ENCODE results near the gene KPTN.

Gene KPTN

DNA sequence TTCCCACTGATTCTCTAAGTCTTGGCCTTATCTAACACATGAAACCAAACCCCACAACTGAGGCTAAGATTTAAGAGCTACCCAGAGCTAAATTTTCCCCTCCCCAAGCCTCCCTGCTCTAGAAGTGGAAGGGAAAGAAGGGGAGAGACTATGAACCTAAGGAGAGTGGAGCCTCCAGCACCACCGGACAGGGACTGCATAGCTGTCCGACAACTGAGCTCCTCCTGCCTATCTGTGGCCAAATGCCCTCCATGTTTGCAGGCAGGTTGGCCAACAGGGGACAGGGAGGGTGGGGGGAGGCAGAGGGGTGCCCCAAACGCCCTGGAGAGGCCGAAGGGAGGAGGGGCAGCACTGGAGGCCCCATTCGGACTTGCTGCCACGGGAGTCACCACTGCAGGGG is 36.8 kb upstream of the KPTN start:
- TF ChIP-seq ZFX (IDR thresholded peaks at IDR 0.05; ENCODE audit: borderline replicate concordance), result no peak
- TF ChIP-seq, protein P1, sequence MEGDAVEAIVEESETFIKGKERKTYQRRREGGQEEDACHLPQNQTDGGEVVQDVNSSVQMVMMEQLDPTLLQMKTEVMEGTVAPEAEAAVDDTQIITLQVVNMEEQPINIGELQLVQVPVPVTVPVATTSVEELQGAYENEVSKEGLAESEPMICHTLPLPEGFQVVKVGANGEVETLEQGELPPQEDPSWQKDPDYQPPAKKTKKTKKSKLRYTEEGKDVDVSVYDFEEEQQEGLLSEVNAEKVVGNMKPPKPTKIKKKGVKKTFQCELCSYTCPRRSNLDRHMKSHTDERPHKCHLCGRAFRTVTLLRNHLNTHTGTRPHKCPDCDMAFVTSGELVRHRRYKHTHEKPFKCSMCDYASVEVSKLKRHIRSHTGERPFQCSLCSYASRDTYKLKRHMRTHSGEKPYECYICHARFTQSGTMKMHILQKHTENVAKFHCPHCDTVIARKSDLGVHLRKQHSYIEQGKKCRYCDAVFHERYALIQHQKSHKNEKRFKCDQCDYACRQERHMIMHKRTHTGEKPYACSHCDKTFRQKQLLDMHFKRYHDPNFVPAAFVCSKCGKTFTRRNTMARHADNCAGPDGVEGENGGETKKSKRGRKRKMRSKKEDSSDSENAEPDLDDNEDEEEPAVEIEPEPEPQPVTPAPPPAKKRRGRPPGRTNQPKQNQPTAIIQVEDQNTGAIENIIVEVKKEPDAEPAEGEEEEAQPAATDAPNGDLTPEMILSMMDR (IDR thresholded peaks at IDR 0.05), result no peak
- no peak overlapping the region for H3K27ac ChIP-seq

DNA sequence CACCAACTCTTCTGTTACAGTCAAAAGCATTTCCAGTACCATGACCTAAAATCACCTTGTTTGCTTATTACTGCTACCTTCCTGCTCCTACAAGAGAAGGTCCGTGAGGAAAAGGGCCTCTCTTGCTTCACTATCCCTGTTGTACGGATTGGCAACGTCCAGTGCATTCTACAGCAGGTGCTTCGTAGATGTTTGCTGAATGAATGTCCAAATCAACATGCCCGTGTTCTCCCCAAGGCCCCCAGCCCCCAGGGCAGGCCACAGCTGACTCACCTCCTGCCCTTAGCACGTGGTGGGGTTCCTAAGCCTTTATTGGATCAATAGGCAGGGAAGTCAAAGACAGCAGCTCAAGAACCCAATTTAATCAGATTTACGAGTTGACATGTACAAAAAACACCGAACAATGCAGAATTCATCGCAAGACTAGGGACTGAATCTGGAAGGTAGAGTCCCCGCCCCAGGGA is 36.4 kb upstream of the KPTN start:
- H3K27ac ChIP-seq, result no peak overlapping the region
- no peak for TF ChIP-seq ZFX (IDR thresholded peaks at IDR 0.05; ENCODE audit: borderline replicate concordance)
- TF ChIP-seq, protein P1 (IDR thresholded peaks at IDR 0.05), result no peak

DNA sequence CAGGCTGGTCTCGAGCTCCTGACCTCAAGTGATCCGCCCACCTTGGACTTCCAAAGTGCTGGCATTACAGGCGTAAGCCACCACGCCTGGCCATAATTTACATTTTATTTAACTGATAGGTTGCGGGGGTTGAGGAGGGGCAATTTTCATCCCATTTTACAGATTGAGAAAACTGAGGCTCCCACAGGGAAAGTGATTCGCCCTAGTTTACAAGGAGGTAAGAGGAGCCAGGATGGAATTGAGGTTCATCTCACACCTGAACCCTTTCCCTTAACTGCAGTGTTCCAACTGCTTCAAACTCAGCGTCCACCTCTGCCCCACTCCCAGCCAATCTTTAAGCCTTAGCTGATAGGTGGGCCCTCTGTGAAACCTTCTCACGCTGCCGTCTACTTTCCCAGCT is 34.8 kb upstream of the KPTN start:
- H3K27ac ChIP-seq, result no peak overlapping the region
- TF ChIP-seq ZFX (IDR thresholded peaks at IDR 0.05; ENCODE audit: borderline replicate concordance), result no peak
- TF ChIP-seq, protein P1 (IDR thresholded peaks at IDR 0.05), result no peak

DNA sequence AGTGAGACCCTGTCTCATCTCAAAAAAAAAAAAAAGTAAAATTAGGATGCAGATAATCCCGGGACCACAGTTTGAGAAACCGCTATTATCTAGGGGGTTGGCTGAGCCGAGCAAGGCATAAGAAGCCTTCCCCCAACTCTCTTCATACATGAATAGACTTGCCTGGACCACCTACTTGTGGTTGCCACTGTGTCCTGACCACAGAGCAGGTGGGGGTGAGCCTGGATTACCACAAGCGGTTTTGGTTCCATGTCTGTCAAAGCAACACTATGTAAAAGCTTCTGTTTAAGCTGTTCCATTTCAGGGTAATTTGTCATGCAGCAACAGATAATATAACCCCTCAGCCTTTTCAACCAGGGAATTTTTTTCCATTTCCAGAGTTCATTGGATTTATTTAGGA is 34.1 kb upstream of the KPTN start:
- TF ChIP-seq ZFX (IDR thresholded peaks at IDR 0.05; ENCODE audit: borderline replicate concordance), result no peak
- TF ChIP-seq, protein P1 (IDR thresholded peaks at IDR 0.05), result no peak
- no peak overlapping the region for H3K27ac ChIP-seq

DNA sequence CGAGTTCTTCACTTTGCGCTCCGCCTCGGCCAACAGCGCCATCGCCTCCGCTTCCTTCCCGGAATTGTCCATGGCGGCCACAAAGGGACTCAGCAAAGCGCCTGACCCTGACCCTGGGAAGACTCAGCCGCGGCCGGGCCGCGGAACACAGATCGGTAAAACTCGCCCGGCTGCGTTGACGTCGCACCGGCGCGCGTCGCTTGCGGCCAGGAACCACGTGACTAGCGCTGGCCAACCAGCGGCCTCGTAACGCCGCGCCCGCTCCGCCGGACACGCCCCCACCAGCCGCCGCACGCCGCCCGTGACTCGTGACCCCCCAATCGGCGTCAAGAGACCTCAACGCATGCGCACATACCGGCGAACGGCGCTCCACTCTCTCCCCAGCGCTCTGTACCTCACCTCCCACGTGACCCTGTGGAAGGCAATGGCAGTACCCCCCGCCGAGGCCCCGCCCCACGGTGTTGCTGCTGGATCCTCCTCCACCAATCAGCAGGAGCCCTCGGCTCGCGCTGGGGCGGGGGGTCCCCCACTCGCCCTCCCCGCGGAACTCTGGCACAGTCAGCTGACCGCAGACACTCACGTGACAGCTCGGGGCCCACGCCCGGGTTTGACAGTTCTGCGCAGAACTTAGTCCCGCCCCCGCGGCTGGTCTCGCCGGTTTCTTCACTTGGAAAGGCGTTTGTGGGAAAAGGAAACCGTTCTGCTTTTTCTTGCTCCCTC is 31.0 kb upstream of the KPTN start, which contains the start of gene NAPA:
Gene NAPA, minus strand, starts transcription at position 195 of the 720 bp plus-strand sequence. Its CDS starts 123 bp downstream, at position 72.
- no peak for TF ChIP-seq ZFX (IDR thresholded peaks at IDR 0.05; ENCODE audit: borderline replicate concordance)
- TF ChIP-seq, protein P1 (IDR thresholded peaks at IDR 0.05), result no peak

DNA sequence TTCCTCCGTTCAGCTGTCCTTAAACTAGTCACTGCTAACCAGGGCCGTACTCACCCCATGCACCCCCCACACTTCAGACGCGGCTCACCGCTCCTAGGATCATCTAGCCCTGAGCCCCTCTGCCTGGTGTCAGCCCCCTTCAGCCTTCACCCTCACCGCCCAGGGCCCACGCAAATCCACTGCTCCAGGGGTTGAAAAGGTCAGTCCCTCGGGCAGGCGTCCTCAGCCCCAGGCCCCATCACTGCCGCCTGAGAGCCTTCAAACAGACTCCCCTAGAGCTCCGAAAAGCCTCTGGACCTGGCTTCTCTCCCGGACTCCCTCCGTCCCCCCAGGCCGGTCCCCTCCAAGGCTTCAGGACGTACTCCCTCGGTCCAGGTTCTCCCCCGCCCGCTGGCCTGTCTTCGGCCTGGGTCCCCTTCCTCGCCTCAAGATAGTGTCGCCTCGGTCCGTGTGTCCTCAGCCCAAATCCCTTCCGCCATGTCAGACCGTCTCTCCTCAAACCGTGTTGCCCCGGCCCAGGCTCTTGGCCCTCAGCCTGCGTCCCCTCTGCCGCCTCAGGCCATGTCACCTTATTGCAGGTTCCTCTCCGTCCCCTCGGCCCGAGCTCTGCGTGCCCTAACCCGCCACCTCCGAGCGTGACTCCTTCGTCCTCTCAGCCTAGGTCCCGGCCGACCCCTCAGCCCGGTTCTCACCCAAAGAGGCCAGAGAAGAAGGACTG is 30.3 kb upstream of the KPTN start:
- TF ChIP-seq ZFX (IDR thresholded peaks at IDR 0.05; ENCODE audit: borderline replicate concordance), result no peak
- TF ChIP-seq, protein P1 (IDR thresholded peaks at IDR 0.05), result no peak
- peak overlapping the region; percentile 92 for H3K27ac ChIP-seq

More for the DNA sequence above, 31.0 kb upstream of the KPTN start, which contains the start of gene NAPA:
- peak within 1 kb of the TSS; percentile 92 for H3K27ac ChIP-seq

DNA sequence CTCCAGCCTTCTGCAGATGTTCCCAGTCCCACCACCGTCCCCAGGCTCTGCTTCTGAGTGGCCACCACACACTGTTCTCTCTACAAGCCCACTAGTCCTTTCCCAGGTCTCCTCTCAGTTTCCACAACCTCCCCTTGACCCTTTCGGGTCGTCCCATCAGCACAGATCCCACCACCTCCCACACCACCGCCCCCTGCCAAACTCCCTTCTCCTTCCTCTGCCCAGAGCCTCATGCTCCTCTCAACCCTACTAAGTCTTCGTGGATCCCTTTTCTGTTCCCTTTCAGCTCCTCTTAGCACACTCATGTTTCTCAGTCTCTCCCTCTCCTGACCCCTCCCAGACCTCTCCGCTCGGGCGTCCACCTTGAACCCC is 28.9 kb upstream of the KPTN start:
- TF ChIP-seq, protein P1 (IDR thresholded peaks at IDR 0.05), result no peak
- no peak for TF ChIP-seq ZFX (IDR thresholded peaks at IDR 0.05; ENCODE audit: borderline replicate concordance)
- peak overlapping the region; percentile 92 for H3K27ac ChIP-seq
